Trophoblast cell (in vitro differentiated cells and primary cell): Measurements from ENCODE around the gene SHQ1.

Experiments
- DNase-seq, 2 donors: peaks; one replicate each; pipeline ENCODE4 v3.0.0-alpha.2; 2016
- H2AFZ ChIP-seq: 2 replicates; pipeline ENCODE4 v1.6.1; 2013; ENCODE audit warnings: low read length, moderate library complexity, mild to moderate bottlenecking; ENCODE audit not compliant: insufficient read depth, poor library complexity
- H2AK5ac ChIP-seq: 2 replicates; pipeline ENCODE4 v1.6.1; 2013; ENCODE audit warnings: mild to moderate bottlenecking, low read length
- H2BK120ac ChIP-seq: 2 replicates; pipeline ENCODE4 v1.6.1; 2013; ENCODE audit warnings: low read length, mild to moderate bottlenecking, moderate library complexity; ENCODE audit not compliant: insufficient read depth, poor library complexity
- H2BK12ac ChIP-seq: 2 replicates; pipeline ENCODE4 v1.6.1; 2013; ENCODE audit warnings: mild to moderate bottlenecking, low read length, moderate library complexity
- H2BK5ac ChIP-seq: 2 replicates; pipeline ENCODE4 v1.6.1; 2013; ENCODE audit warnings: low read length, low read depth, moderate library complexity, mild to moderate bottlenecking; ENCODE audit not compliant: poor library complexity
- H3K14ac ChIP-seq: 2 replicates; pipeline ENCODE4 v1.6.1; 2013; ENCODE audit warnings: mild to moderate bottlenecking, low read length
- H3K18ac ChIP-seq: 2 replicates; pipeline ENCODE4 v1.6.1; 2013; ENCODE audit warnings: mild to moderate bottlenecking, low read length
- H3K23ac ChIP-seq: 2 replicates; pipeline ENCODE4 v1.6.1; 2013; ENCODE audit warnings: low read length
- H3K27ac ChIP-seq: 2 replicates; pipeline ENCODE4 v1.5.1; 2013; ENCODE audit warnings: low read depth, mild to moderate bottlenecking, inconsistent platforms, low read length, moderate library complexity
- H3K27me3 ChIP-seq: 2 replicates; pipeline ENCODE4 v1.6.1; 2013; ENCODE audit warnings: inconsistent platforms, mild to moderate bottlenecking, low read length, moderate library complexity; ENCODE audit not compliant: insufficient read depth
- H3K36me3 ChIP-seq, 2 experiments: 1 replicate in 1 of 2; 2 replicates in 1 of 2; pipeline ENCODE4 v1.6.1; 2013; ENCODE audit warnings: low read length in 2 of 2, mild to moderate bottlenecking in 2 of 2, moderate library complexity in 1 of 2; ENCODE audit not compliant: insufficient read depth in 2 of 2, control insufficient read depth in 1 of 2
- H3K4ac ChIP-seq: 2 replicates; pipeline ENCODE4 v1.6.1; 2013; ENCODE audit warnings: low read depth, mild to moderate bottlenecking, low read length, moderate library complexity
- H3K4me1 ChIP-seq, 2 experiments: 1 replicate in 1 of 2; 2 replicates in 1 of 2; pipeline ENCODE4 v1.6.1; 2013; ENCODE audit warnings: low read length in 2 of 2, mild to moderate bottlenecking in 2 of 2, moderate library complexity in 1 of 2; ENCODE audit not compliant: insufficient read depth in 2 of 2, control insufficient read depth in 1 of 2
- H3K4me2 ChIP-seq: 2 replicates; pipeline ENCODE4 v1.6.1; 2013; ENCODE audit warnings: inconsistent platforms, mild to moderate bottlenecking, low read length, moderate library complexity
- H3K4me3 ChIP-seq: 2 replicates; pipeline ENCODE4 v1.5.1; 2013; ENCODE audit warnings: mild to moderate bottlenecking, low read depth, low read length, inconsistent platforms
- H3K79me1 ChIP-seq: one replicate; pipeline ENCODE4 v1.6.1; 2013; ENCODE audit warnings: low read length
- H3K79me2 ChIP-seq: 2 replicates; pipeline ENCODE4 v1.6.1; 2013; ENCODE audit warnings: low read length, mild to moderate bottlenecking; ENCODE audit not compliant: control insufficient read depth, insufficient read depth, poor library complexity
- H3K9ac ChIP-seq: 2 replicates; pipeline ENCODE4 v1.6.1; 2013; ENCODE audit warnings: mild to moderate bottlenecking, low read length
- H3K9me3 ChIP-seq: 2 replicates; pipeline ENCODE4 v1.6.1; 2013; ENCODE audit warnings: low read depth, mild to moderate bottlenecking, control low read depth, inconsistent platforms, low read length; ENCODE audit not compliant: insufficient read depth
- H4K12ac ChIP-seq: 2 replicates; pipeline ENCODE4 v1.6.1; 2013; ENCODE audit warnings: low read depth, mild to moderate bottlenecking, low read length, moderate library complexity
- H4K8ac ChIP-seq: 2 replicates; pipeline ENCODE4 v1.6.1; 2013; ENCODE audit warnings: low read depth, mild to moderate bottlenecking, low read length, moderate library complexity
- H4K91ac ChIP-seq: one replicate; pipeline ENCODE4 v1.6.1; 2013; ENCODE audit warnings: low read depth, mild to moderate bottlenecking, low read length, moderate library complexity
- WGBS: extraction: QIAGEN DNeasy Blood & Tissue Kit; methylation state at CpG from one replicate; pipeline ENCODE4 v1.1.7; 2013; ENCODE audit warnings: missing lambda C conversion rate; ENCODE audit not compliant: insufficient read length, insufficient coverage; ENCODE audit errors: extremely low coverage; 5-methylcytosine and 5-hydroxymethylcytosine counted together

SHQ1 gene

DNA sequence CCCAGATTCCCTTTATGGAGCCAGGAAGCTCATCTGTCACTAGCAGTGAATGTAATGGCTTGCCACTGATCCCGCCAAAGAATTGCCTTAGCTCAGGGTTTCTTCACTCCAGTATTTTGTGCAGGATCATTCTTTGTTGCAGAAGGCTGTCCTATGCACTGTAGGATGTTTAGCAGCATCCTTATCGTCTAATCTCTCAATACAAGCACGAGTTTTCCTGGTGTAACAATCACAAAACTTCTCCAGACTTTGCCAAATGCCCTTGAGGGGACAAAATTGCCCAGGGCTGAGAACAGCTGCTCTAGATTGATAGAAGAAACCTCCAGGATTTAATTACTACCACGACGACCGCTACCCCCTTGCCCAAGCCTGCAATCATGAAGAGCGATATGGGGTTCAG, 6.8 kb upstream of the SHQ1 start:
- H3K79me1 ChIP-seq: no peaks in the 10 kb centered on the region
- H2BK5ac ChIP-seq: no peak overlapping the region
- H3K79me2 ChIP-seq: no peaks in the 10 kb centered on the region
- H3K9ac ChIP-seq: no peak overlapping the region
- no peak overlapping the region for H3K27ac ChIP-seq
- no peak overlapping the region for H3K4me2 ChIP-seq
- H3K9me3 ChIP-seq: no peaks in the 10 kb centered on the region
- no peak overlapping the region for H3K4me3 ChIP-seq
- no peak overlapping the region for H3K18ac ChIP-seq
- H4K91ac ChIP-seq: no peak overlapping the region
- H2AFZ ChIP-seq: no peak overlapping the region
- no CpG with 5 or more reads among the region's 7 CpGs for WGBS
- H4K12ac ChIP-seq: no peak overlapping the region
- H3K14ac ChIP-seq: no peak overlapping the region
- H3K27me3 ChIP-seq: no peaks in the 10 kb centered on the region
- H2BK12ac ChIP-seq: no peak overlapping the region
- H2AK5ac ChIP-seq: no peak overlapping the region
- H2BK120ac ChIP-seq: no peak overlapping the region
- no peak overlapping the region for H3K23ac ChIP-seq
- no peaks in the 10 kb centered on the region for H3K4me1 ChIP-seq
- peak in 1 of 2 donors; percentile 23 for DNase-seq
- H4K8ac ChIP-seq: no peak overlapping the region
- no peak overlapping the region for H3K4ac ChIP-seq
- no peaks in the 10 kb centered on the region for H3K36me3 ChIP-seq

DNA sequence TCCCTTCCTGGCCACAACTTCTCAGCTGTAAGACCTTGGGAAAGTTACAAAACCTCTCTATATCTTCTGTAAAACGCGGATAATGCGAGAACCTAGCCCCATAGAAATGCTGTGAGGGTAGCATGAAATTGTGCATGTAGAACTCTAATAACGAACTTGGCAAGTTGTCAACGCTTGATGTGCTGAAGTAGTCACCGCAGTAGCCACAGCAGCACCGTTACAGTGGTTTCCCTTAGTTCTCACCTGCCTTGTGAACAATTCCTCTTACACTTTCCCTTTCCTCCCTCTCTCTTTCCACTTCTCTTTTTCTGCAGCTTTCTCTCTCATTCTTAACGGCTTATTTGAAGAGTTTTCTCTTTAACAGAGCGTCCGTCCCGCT, 447 bp upstream of the SHQ1 start:
- Histone ChIP-seq H3K36me3 (no peaks in the 10 kb centered on the region), H2AK5ac (no peak overlapping the region), H3K4me3 (no peak overlapping the region), H3K18ac (no peak overlapping the region), H3K79me2 (no peaks in the 10 kb centered on the region), H2BK5ac (no peak overlapping the region), H3K23ac (no peak overlapping the region), H4K12ac (no peak overlapping the region), H3K4me1 (peaks cover 0 to 2% of the 10 kb centered on the region in 2 experiments), H2BK120ac (no peak overlapping the region), H2AFZ (no peak overlapping the region), H2BK12ac (no peak overlapping the region), H3K9ac (no peak overlapping the region), H3K27ac (no peak overlapping the region), H3K9me3 (no peaks in the 10 kb centered on the region), H3K79me1 (no peaks in the 10 kb centered on the region), H3K14ac (no peak overlapping the region), H4K91ac (no peak overlapping the region), H4K8ac (no peak overlapping the region), H3K27me3 (no peaks in the 10 kb centered on the region), H3K4ac (no peak overlapping the region), H3K4me2 (peak overlapping the region; percentile 86)
- no CpG with 5 or more reads among the region's 11 CpGs for whole genome bisulfite sequencing
- no peak for DNase-seq

DNA sequence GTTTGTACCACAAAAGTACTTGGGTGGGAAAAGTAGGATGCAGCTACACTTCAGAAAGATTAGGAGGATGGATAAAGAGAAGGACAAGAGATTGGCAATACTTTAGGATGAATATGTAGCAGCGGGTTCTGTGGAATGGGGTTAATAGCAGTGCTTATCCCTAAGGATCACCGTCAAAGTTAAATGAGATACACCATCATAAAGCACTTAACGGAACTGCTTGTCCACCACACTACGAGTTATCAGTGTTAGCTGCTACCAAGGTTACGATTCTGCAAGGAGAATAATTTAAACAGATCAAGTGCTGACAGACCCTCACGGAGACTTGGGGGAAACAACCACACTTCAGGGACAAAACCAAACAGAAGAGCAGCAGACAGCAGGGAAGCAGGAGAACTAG, 963 bp downstream of the SHQ1 start:
- Histone ChIP-seq H4K8ac (no peak overlapping the region), H3K14ac (no peak overlapping the region), H3K23ac (no peak overlapping the region), H3K36me3 (no peaks in the 10 kb centered on the region), H3K9me3 (no peaks in the 10 kb centered on the region), H3K9ac (no peak overlapping the region), H2AK5ac (no peak overlapping the region), H3K4me3 (peak overlapping the region; percentile 90), H2BK12ac (no peak overlapping the region), H4K12ac (no peak overlapping the region), H2BK120ac (no peak overlapping the region), H3K4me2 (peak overlapping the region; percentile 86), H2BK5ac (no peak overlapping the region), H3K79me2 (no peaks in the 10 kb centered on the region), H3K79me1 (no peaks in the 10 kb centered on the region), H3K27ac (no peak overlapping the region), H2AFZ (no peak overlapping the region), H3K27me3 (no peaks in the 10 kb centered on the region), H3K4ac (no peak overlapping the region), H4K91ac (no peak overlapping the region), H3K18ac (no peak overlapping the region), H3K4me1 (peaks cover 0 to 2% of the 10 kb centered on the region in 2 experiments)
- no peak for DNase-seq
- WGBS: no CpG with 5 or more reads among the region's 6 CpGs

DNA sequence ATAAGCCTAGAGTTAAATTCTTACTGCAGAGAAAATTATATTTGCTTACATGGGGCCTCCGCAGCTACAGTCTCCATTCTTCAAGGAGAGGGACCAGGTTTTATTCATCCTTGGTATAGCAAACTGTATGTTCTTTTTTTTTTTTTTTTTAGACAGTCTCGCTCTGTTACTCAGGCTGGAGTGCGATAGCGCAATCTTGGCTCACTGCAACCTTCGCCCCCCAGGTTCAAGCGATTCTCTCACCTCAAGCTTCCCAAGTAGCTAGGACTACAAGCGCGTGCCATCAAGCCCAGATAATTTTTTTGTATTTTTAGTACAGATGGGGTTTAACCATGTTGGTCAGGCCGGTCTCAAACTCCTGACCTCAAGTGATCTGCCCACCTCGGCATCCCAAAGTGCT, 2.1 kb downstream of the SHQ1 start:
- no peak overlapping the region for H3K4me3 ChIP-seq
- no peaks in the 10 kb centered on the region for H3K79me2 ChIP-seq
- no peak overlapping the region for H3K9ac ChIP-seq
- no peak overlapping the region for H2AFZ ChIP-seq
- H4K8ac ChIP-seq: no peak overlapping the region
- no peak overlapping the region for H2AK5ac ChIP-seq
- no peaks in the 10 kb centered on the region for H3K79me1 ChIP-seq
- H2BK120ac ChIP-seq: no peak overlapping the region
- no peak overlapping the region for H3K4ac ChIP-seq
- WGBS: no CpG with 5 or more reads among the region's 10 CpGs
- no peaks in the 10 kb centered on the region for H3K27me3 ChIP-seq
- DNase-seq: no peak
- no peaks in the 10 kb centered on the region for H3K9me3 ChIP-seq
- no peak overlapping the region for H2BK5ac ChIP-seq
- H3K23ac ChIP-seq: no peak overlapping the region
- H3K27ac ChIP-seq: no peak overlapping the region
- H4K12ac ChIP-seq: no peak overlapping the region
- no peak overlapping the region for H2BK12ac ChIP-seq
- H3K36me3 ChIP-seq: peaks cover 2 to 5% of the 10 kb centered on the region in 2 experiments
- H3K4me1 ChIP-seq: peaks cover 0 to 2% of the 10 kb centered on the region in 2 experiments
- no peak overlapping the region for H4K91ac ChIP-seq
- H3K14ac ChIP-seq: no peak overlapping the region
- H3K18ac ChIP-seq: no peak overlapping the region
- H3K4me2 ChIP-seq: no peak overlapping the region
